SJSA1 (cell line): ENCODE results near the gene CPXM2. TPM values are rescaled to one million over a fixed set of nuclear protein-coding genes. Genes with fewer than 3 reads are reported as not detected.

Experiments used
- DNase-seq, 2 experiments: peaks; one replicate each; pipeline ENCODE4 v3.0.0-alpha.2; 2015 to 2020; ENCODE audit warnings: low spot score in 2 of 2, low read depth in 1 of 2
- H3K27ac ChIP-seq: fragments of 250-450 bp; sonication (Bioruptor Pico); 2 replicates; pipeline ENCODE4 v1.5.1; 2020; ENCODE audit warnings: mild to moderate bottlenecking, moderate library complexity
- H3K27me3 ChIP-seq: fragments of 250-450 bp; sonication (Bioruptor Pico); replicated peaks from 2 replicates; pipeline ENCODE4 v1.5.1; 2020; ENCODE audit warnings: mild to moderate bottlenecking, moderate library complexity
- H3K36me3 ChIP-seq: fragments of 250-450 bp; sonication (Bioruptor Pico); 2 replicates; pipeline ENCODE4 v1.5.1; 2020; ENCODE audit warnings: mild to moderate bottlenecking
- H3K4me1 ChIP-seq: fragments of 250-450 bp; sonication (Bioruptor Pico); replicated peaks from 2 replicates; pipeline ENCODE4 v1.6.1; 2021; ENCODE audit warnings: mild to moderate bottlenecking
- H3K4me3 ChIP-seq: fragments of 250-450 bp; sonication (Bioruptor Pico); 2 replicates; pipeline ENCODE4 v1.5.1; 2020; ENCODE audit warnings: mild to moderate bottlenecking
- H3K9me3 ChIP-seq: fragments of 250-450 bp; sonication (Bioruptor Pico); replicated peaks from 2 replicates; pipeline ENCODE4 v1.5.1; 2020; ENCODE audit warnings: mild to moderate bottlenecking
- total RNA-seq: library from RNA; depleted of rRNA; stranded (reverse); fragments of >200 nt; shearing (Covaris generic); gene quantifications from 2 replicates; pipeline ENCODE4 v1.2.3, GENCODE V29; 2014

The CPXM2 gene
- total RNA-seq, 1 experiment from 2014 or later: not detected

GRCh38 chr10:123766012-123766411, 125.6 kb downstream of the CPXM2 start:
- H3K36me3 ChIP-seq: no peaks in the 10 kb centered on the region
- no peaks in the 10 kb centered on the region for H3K4me1 ChIP-seq
- no peaks in the 10 kb centered on the region for H3K27me3 ChIP-seq
- H3K9me3 ChIP-seq: no peaks in the 10 kb centered on the region
- no peak overlapping the region for H3K27ac ChIP-seq
- H3K4me3 ChIP-seq: no peak overlapping the region
- DNase-seq: no peak

- Histone ChIP-seq H3K4me1 (no peaks in the 10 kb centered on the region), H3K4me3 (no peak overlapping the region), H3K27ac (no peak overlapping the region), H3K27me3 (no peaks in the 10 kb centered on the region), H3K36me3 (no peaks in the 10 kb centered on the region), H3K9me3 (no peaks in the 10 kb centered on the region)
- no peak for DNase-seq
These were observed 129.9 kb downstream of the CPXM2 start for GRCh38 chr10:123761666-123762230.

GRCh38 chr10:123761038-123761428, 130.6 kb downstream of the CPXM2 start:
- Histone ChIP-seq H3K27ac (no peak overlapping the region), H3K9me3 (no peaks in the 10 kb centered on the region), H3K27me3 (no peaks in the 10 kb centered on the region)

GRCh38 chr10:123760356-123761037, 131.1 kb downstream of the CPXM2 start:
- no peak overlapping the region for H3K4me3 ChIP-seq
- DNase-seq: no peak
- no peaks in the 10 kb centered on the region for H3K27me3 ChIP-seq
- no peaks in the 10 kb centered on the region for H3K9me3 ChIP-seq
- H3K36me3 ChIP-seq: no peaks in the 10 kb centered on the region
- H3K27ac ChIP-seq: no peak overlapping the region
- no peaks in the 10 kb centered on the region for H3K4me1 ChIP-seq

More at GRCh38 chr10:123761038-123761428, 130.6 kb downstream of the CPXM2 start:
- no peak for DNase-seq
- H3K36me3 ChIP-seq: no peaks in the 10 kb centered on the region
- H3K4me3 ChIP-seq: no peak overlapping the region
- H3K4me1 ChIP-seq: no peaks in the 10 kb centered on the region

GRCh38 chr10:123759501-123760031, 132.0 kb downstream of the CPXM2 start:
- no peaks in the 10 kb centered on the region for H3K9me3 ChIP-seq
- H3K36me3 ChIP-seq: no peaks in the 10 kb centered on the region
- no peaks in the 10 kb centered on the region for H3K4me1 ChIP-seq
- H3K27ac ChIP-seq: no peak overlapping the region
- H3K27me3 ChIP-seq: no peaks in the 10 kb centered on the region
- no peak overlapping the region for H3K4me3 ChIP-seq
- no peak for DNase-seq

- Histone ChIP-seq H3K27me3 (no peaks in the 10 kb centered on the region), H3K36me3 (no peaks in the 10 kb centered on the region), H3K27ac (no peak overlapping the region), H3K9me3 (no peaks in the 10 kb centered on the region), H3K4me1 (no peaks in the 10 kb centered on the region), H3K4me3 (no peak overlapping the region)
- no peak for DNase-seq
These were observed 132.6 kb downstream of the CPXM2 start for GRCh38 chr10:123759041-123759440.

GRCh38 chr10:123757853-123758252, 133.8 kb downstream of the CPXM2 start:
- DNase-seq: no peak
- Histone ChIP-seq H3K9me3 (no peaks in the 10 kb centered on the region), H3K36me3 (no peaks in the 10 kb centered on the region), H3K4me3 (no peak overlapping the region), H3K27me3 (no peaks in the 10 kb centered on the region), H3K4me1 (no peaks in the 10 kb centered on the region), H3K27ac (no peak overlapping the region)

- no peak overlapping the region for H3K27ac ChIP-seq
- H3K4me1 ChIP-seq: no peaks in the 10 kb centered on the region
- no peak for DNase-seq
- no peaks in the 10 kb centered on the region for H3K27me3 ChIP-seq
- H3K9me3 ChIP-seq: no peaks in the 10 kb centered on the region
- H3K36me3 ChIP-seq: no peaks in the 10 kb centered on the region
- no peak overlapping the region for H3K4me3 ChIP-seq
These were observed 136.5 kb downstream of the CPXM2 start for GRCh38 chr10:123755061-123755460.

GRCh38 chr10:123754123-123754522, 137.5 kb downstream of the CPXM2 start:
- DNase-seq: no peak
- Histone ChIP-seq H3K9me3 (no peaks in the 10 kb centered on the region), H3K4me1 (no peaks in the 10 kb centered on the region), H3K36me3 (no peaks in the 10 kb centered on the region), H3K4me3 (no peak overlapping the region), H3K27me3 (no peaks in the 10 kb centered on the region), H3K27ac (no peak overlapping the region)

- Histone ChIP-seq H3K4me3 (no peak overlapping the region), H3K4me1 (no peaks in the 10 kb centered on the region), H3K27ac (no peak overlapping the region), H3K27me3 (no peaks in the 10 kb centered on the region), H3K36me3 (no peaks in the 10 kb centered on the region), H3K9me3 (no peaks in the 10 kb centered on the region)
- no peak for DNase-seq
These were observed 140.1 kb downstream of the CPXM2 start for GRCh38 chr10:123751342-123752134.

- DNase-seq: no peak
- no peaks in the 10 kb centered on the region for H3K27me3 ChIP-seq
- no peak overlapping the region for H3K4me3 ChIP-seq
- no peaks in the 10 kb centered on the region for H3K36me3 ChIP-seq
- no peaks in the 10 kb centered on the region for H3K9me3 ChIP-seq
- H3K27ac ChIP-seq: no peak overlapping the region
- H3K4me1 ChIP-seq: no peaks in the 10 kb centered on the region
These were observed 140.7 kb downstream of the CPXM2 start for GRCh38 chr10:123750901-123751300.

GRCh38 chr10:123748711-123749110, 142.9 kb downstream of the CPXM2 start:
- Histone ChIP-seq H3K27ac (no peak overlapping the region), H3K9me3 (no peaks in the 10 kb centered on the region), H3K4me3 (no peak overlapping the region), H3K27me3 (no peaks in the 10 kb centered on the region), H3K4me1 (no peaks in the 10 kb centered on the region), H3K36me3 (no peaks in the 10 kb centered on the region)
- DNase-seq: no peak

- Histone ChIP-seq H3K27me3 (no peaks in the 10 kb centered on the region), H3K27ac (no peak overlapping the region), H3K9me3 (no peaks in the 10 kb centered on the region), H3K36me3 (no peaks in the 10 kb centered on the region), H3K4me3 (no peak overlapping the region), H3K4me1 (no peaks in the 10 kb centered on the region)
- DNase-seq: no peak
These were observed 144.2 kb downstream of the CPXM2 start for GRCh38 chr10:123747426-123747825.

- H3K9me3 ChIP-seq: no peaks in the 10 kb centered on the region
- no peak for DNase-seq
- no peaks in the 10 kb centered on the region for H3K36me3 ChIP-seq
- H3K27me3 ChIP-seq: no peaks in the 10 kb centered on the region
- H3K27ac ChIP-seq: no peak overlapping the region
- H3K4me1 ChIP-seq: no peaks in the 10 kb centered on the region
- H3K4me3 ChIP-seq: no peak overlapping the region
These were observed 144.7 kb downstream of the CPXM2 start for GRCh38 chr10:123746942-123747341.
